Measurements from ENCODE around the gene TCF7L1.

DNA sequence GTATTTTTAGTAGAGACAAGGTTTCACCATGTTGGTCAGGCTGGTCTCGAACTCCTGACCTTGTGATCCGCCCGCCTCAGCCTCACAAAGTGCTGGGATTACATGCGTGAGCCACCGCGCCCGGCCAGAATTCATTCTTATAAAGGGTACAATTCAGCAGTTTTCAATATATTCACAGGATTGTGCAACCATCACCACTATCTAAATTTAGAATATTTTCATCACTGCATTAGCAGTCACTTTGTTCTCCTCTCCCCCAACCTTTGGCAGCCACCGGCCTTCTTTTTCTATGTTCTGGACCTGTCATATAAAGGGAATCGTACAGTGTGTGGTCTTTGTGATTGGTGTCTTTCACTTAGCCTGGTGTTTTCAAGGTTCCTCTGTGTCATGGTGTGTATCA, 40.7 kb downstream of the TCF7L1 start:
- TF ChIP-seq, protein P1, sequence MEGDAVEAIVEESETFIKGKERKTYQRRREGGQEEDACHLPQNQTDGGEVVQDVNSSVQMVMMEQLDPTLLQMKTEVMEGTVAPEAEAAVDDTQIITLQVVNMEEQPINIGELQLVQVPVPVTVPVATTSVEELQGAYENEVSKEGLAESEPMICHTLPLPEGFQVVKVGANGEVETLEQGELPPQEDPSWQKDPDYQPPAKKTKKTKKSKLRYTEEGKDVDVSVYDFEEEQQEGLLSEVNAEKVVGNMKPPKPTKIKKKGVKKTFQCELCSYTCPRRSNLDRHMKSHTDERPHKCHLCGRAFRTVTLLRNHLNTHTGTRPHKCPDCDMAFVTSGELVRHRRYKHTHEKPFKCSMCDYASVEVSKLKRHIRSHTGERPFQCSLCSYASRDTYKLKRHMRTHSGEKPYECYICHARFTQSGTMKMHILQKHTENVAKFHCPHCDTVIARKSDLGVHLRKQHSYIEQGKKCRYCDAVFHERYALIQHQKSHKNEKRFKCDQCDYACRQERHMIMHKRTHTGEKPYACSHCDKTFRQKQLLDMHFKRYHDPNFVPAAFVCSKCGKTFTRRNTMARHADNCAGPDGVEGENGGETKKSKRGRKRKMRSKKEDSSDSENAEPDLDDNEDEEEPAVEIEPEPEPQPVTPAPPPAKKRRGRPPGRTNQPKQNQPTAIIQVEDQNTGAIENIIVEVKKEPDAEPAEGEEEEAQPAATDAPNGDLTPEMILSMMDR (IDR thresholded peaks at IDR 0.05) = no peak
- no peak for TF ChIP-seq POLR2A (IDR thresholded peaks at IDR 0.05)

All from uterus (tissue), 2 donors.